NCI-H2196 (cell line): Measurements from ENCODE around the gene ABCA8.
"Not testable (repeated sequence)": the region's sequence is repeated elsewhere in the genome, so short reads cannot be mapped to it uniquely, and the experiment has no call there.

Experiments used
- DNase-seq: peaks from one replicate; lab custom pipeline; 2025; ENCODE audit not compliant: unreplicated experiment; lab: John Stamatoyannopoulos, UW

Gene ABCA8

DNA sequence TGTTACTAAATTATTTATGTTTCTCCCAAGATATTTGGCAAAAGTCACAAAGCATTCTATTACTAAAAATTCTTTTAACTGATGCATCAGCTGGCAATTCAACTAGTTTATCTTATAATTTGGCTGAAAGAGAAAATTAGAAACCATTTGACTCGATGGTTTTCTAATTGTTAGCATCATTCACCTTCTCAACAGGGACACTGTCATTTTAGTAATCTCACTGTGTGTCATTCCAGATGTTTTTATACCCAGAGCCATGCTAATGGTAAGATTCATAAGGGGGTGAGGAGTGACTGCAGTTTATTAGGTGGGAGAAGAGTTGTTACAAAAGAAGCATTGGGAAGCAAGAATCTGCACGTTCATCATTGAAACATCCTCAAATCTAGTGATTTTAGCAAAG, 124.9 kb downstream of the ABCA8 start:
- DNase-seq: no peak

GRCh38 chr17:68829211-68829610, 126.0 kb downstream of the ABCA8 start:
- no peak for DNase-seq

GRCh38 chr17:68824707-68825106, 130.5 kb downstream of the ABCA8 start:
- no peak for DNase-seq

DNA sequence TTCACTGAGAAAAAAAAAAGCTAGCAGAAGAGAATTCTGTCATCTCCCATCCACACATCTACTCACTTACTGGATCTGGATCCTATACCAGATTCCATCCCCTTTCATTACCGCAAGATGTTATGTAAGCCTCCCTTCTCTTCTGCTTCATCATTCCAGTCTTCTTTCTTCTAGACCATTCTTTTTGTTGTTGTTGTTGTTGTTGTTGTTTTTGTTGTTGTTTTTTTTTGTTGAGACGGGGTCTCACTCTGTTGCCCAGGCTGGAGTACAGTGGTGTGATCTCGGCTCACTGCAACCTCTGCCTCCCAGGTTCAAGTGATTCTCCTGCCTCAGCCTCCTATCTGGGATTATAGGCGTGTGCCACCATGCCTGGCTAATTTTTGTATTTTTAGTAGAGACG, 131.0 kb downstream of the ABCA8 start:
- DNase-seq: not testable (repeated sequence)

DNA sequence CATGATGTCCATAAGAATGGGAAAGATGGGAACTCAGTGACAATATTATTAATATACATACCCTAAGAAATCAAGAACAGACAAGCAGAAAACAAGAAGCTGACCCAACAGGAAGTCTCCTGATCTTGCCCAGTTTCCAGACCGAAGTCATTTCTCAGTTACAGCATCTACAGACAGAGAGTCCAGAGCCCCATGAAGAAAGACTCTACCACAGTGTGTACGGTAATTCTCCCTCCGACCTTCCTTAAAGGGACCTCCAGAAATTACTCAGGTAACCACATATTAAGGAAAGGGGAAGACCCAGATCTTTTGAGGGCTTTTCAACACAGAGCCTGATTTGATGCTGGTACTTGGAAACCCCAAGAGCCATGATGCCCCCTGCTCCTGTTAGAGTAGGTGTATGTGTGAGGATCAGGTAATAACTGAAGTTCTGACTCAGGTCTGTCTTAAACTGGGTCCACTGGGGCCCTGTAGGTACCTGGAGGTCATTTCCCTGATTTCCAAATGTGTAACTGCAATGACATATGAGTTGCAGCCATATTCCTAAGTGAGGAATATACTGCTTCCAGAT, 132.4 kb downstream of the ABCA8 start:
- no peak for DNase-seq

DNA sequence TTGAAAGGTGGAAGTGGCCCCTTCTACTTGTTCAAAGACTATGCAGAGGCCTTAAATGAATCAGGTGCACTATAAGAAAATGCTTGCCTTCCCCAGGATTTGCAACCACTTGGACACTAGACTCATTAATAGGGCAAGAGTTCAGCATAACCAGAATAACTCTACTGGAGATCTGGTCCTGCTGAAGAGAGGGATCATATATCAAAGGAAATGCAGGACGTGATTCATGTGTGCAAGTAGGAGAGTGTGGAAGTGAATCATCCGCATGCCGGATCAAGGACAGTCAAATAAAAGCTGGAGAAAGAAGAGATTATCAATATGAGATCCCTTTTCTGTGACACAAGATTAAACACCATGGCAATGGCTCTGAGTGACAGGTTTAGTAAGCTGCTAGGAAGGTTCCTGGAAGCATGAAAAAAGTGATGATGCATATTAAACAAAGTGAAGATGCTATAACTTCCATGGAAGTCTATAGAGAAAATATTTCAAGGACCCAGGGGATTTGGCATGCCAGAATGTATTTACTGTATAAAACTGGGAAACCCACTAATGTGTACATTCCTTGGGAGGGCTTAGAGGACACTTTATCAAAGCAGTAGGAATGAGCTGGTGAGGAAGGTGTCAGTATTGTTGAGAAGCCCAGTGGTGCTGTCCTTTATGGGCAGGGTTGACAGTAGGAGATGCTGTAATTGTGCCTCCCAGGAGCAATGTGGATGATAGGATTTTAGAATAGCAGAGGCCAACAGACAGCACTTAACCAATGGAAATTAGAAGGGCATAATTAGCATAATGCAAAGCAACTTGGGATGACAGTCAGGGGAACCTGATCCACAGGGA, 133.1 kb downstream of the ABCA8 start:
- DNase-seq: peak; percentile 15

DNA sequence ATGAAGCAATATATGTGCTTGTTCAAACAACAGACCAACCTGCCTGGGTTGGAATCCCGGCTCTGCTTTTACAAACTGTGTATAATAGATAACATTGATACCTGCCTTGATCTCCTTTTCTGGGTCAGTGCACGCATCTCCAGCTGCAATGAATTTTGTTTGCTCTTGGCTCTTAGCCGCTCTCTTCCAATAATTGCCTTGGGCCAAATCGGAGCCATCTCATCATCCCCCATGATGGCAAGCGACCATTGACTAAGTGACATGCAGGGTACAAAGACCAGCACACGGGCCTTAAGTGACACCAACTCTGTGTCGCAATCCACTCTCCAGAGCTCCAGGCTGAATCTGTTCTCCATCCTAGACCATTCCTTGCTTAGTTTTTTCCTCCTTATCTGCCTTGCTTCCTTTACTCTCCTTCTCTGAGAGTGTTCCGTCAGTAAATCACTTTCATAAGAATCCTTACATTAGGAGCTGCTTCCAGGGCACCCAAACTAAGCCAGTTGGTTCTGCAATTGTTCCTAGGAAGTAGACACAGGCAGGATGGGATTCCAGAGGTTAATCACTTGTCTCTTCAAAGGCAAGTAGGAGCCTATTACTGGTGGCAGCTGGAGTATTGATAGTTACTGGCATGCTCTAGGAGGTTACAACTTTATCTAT, 134.2 kb downstream of the ABCA8 start:
- DNase-seq: peak; percentile 39

GRCh38 chr17:68820476-68820824, 134.7 kb downstream of the ABCA8 start:
- peak; percentile 39 for DNase-seq

GRCh38 chr17:68819465-68819864, 135.7 kb downstream of the ABCA8 start:
- no peak for DNase-seq
